ENCODE data around the gene JARID2.

Gene JARID2

DNA sequence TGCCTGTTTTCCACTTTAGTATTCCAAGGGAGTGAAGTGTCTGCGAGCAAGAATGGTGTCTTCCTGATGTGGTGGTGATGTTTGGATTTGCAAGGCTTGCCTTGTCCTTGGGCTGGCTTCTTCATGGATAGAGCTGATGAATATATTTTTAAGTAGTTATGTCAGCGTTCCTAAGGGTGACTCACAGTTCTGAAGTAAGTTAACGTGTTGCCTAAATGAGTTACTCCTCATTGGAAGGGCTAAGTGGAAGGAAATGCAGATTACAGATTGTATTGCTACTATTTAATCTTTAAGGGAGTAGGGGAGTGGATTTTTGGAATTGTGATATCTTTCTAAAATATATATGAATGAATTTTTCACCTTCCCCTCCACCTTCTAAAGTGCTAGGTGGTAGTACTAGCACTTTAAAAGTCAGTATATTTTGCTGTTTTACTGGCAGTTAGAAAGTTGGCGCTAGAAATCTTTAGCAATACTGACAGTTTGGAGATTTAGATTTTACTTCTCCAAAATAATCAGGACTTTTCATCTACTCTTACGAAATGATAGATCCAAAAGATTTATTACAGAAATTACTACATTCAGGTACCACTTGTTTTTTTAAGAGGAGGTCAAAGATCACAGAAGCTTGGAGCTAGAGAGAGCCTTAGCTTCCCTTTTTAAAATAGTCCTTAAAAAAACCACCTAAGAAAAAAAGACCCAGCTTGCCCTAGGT is 197.4 kb downstream of the JARID2 start:
- in situ Hi-C loops (cut with HindIII; ENCODE audit: low sequenced_read_pairs): no loop called here
- H3K4me3 ChIP-seq (ENCODE audit: low read depth, low read length): no peak overlapping the region
- TF ChIP-seq, protein P1, sequence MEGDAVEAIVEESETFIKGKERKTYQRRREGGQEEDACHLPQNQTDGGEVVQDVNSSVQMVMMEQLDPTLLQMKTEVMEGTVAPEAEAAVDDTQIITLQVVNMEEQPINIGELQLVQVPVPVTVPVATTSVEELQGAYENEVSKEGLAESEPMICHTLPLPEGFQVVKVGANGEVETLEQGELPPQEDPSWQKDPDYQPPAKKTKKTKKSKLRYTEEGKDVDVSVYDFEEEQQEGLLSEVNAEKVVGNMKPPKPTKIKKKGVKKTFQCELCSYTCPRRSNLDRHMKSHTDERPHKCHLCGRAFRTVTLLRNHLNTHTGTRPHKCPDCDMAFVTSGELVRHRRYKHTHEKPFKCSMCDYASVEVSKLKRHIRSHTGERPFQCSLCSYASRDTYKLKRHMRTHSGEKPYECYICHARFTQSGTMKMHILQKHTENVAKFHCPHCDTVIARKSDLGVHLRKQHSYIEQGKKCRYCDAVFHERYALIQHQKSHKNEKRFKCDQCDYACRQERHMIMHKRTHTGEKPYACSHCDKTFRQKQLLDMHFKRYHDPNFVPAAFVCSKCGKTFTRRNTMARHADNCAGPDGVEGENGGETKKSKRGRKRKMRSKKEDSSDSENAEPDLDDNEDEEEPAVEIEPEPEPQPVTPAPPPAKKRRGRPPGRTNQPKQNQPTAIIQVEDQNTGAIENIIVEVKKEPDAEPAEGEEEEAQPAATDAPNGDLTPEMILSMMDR (IDR thresholded peaks at IDR 0.05; ENCODE audit: low read depth, low read length): no peak
- peak; percentile 85 for DNase-seq (ENCODE audit: low read depth, low spot score)

DNA sequence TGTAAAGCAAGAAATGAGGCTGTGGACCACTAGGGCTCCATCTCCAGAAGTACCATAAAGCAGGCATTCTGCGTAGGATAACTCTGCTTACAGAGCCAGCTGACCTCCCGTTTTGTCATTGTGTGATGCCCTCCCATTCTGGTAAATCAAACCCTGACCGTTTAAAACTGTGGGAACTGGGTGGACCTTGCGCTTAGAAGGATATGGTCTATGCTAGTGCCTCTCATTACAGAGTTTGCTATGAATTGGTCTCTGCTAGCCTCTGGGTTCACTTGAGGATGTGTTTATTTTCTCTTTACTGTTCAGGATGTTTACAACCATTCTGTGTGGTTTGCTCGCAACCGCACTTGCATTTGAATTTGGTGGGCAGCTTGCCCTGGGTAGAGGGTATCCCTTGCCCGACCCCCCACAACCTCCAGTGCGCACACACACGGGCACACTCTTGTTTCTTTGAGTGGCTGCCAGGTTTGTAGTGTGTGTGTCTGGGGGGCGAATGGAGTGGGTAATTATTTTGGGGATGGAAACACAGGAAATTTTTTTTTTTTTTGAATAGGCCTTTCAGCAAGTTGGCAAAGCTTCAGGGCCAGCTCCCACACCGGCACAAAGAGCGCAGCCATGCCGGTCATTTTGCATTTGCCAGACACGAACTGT is 198.3 kb downstream of the JARID2 start:
- no peak overlapping the region for H3K4me3 ChIP-seq (ENCODE audit: low read depth, low read length)
- DNase-seq (ENCODE audit: low read depth, low spot score): no peak
- TF ChIP-seq, protein P1 (IDR thresholded peaks at IDR 0.05; ENCODE audit: low read depth, low read length): no peak
- in situ Hi-C loops (cut with HindIII; ENCODE audit: low sequenced_read_pairs): no loop called here

DNA sequence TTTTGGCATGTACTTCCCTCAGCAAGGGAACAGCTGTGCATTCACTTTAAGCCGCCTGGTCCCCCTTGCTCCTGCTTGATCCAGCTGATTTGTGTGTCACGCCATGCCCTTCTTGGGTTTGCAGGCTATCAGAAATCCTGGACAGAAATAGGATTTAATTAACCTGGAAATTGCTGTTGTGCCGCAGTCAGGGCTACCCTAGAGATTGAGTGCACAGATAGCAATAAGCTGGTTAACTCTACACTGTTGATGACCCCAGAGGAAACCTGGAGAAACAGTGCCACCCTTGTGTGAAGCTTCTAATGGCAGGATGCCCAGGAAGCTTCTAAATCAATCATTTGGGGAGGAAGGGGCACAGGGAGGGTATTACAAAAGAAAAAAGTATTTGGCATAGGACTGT is 199.0 kb downstream of the JARID2 start:
- in situ Hi-C loops (cut with HindIII; ENCODE audit: low sequenced_read_pairs): no loop called here
- DNase-seq (ENCODE audit: low read depth, low spot score): no peak
- H3K4me3 ChIP-seq (ENCODE audit: low read depth, low read length): no peak overlapping the region
- TF ChIP-seq, protein P1 (IDR thresholded peaks at IDR 0.05; ENCODE audit: low read depth, low read length): no peak

DNA sequence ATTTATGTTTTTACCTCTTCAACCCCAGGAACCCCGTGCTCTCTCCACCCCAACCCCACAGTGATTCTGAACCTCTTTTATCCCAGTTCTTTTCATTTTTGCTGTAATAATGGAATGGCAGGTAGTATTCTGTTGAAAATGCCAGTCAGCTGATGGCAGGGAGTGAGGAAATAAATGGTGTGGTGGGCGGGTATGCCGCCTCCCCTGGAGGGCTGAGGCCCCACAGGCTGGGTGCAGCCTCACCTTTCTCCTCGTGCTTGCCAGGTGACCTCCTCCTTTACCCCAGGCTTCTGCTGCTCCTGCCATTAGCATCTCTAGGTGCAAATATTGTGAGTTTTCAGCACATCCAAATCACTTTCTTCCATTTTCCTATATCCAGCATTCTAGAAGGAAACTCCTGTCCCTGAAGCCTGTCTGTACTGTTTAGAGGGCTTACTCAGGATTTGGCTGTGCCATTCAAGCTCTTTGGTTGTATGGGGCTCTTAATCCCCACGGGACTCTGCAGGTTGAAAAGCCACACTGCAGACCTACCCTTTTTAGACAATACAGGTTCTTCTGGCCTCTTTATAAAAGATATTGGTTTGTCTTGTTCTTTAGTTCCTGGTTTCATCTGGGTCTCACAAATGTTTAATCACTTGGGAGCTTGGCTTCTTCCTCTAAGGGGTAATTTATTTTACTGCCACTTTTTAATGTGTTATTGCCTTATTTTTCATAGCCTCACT is 201.8 kb downstream of the JARID2 start:
- DNase-seq (ENCODE audit: low read depth, low spot score): no peak
- TF ChIP-seq, protein P1 (IDR thresholded peaks at IDR 0.05; ENCODE audit: low read depth, low read length): no peak
- H3K4me3 ChIP-seq (ENCODE audit: low read depth, low read length): no peak overlapping the region
- in situ Hi-C loops (cut with HindIII; ENCODE audit: low sequenced_read_pairs): no loop called here

DNA sequence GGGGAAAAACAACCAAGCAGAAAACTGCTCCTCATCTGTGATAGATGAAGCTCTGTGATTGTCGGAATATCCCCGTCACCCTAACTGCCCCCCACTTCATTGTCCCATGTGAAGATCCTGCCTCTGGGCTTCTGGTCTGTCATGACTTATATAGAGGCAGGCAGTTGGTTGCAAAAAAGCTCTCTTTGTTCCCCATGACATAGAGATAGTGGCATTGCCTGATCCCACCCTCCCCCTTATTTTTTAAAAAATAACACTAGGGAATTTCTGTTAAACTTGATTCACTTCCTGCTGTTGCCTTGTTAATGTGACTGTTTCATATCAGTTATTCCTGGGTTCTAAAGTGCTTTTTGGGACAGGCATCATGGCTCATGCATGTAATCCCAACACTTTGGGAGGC is 203.1 kb downstream of the JARID2 start:
- no peak for DNase-seq (ENCODE audit: low read depth, low spot score)
- TF ChIP-seq, protein P1 (IDR thresholded peaks at IDR 0.05; ENCODE audit: low read depth, low read length): no peak
- no peak overlapping the region for H3K4me3 ChIP-seq (ENCODE audit: low read depth, low read length)
- in situ Hi-C loops (cut with HindIII; ENCODE audit: low sequenced_read_pairs): no loop called here

DNA sequence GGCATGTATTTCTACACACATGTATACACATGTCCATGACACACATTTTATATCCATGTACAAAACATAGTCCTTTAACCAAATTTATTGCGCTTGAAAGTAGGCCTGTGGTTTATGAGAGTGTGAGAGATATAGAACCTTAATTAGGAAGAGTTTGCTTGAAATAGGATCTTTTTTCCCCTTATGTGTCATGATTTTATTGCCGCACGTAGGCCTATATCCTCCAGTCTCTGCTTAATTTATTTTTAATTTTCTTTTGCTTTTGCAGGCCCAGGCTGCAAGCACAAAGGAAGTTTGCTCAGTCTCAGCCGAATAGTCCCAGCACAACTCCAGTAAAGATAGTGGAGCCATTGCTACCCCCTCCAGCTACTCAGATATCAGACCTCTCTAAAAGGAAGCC is 205.9 kb downstream of the JARID2 start:
- TF ChIP-seq, protein P1 (IDR thresholded peaks at IDR 0.05; ENCODE audit: low read depth, low read length): no peak
- in situ Hi-C loops (cut with HindIII; ENCODE audit: low sequenced_read_pairs): no loop called here
- DNase-seq (ENCODE audit: low read depth, low spot score): no peak
- H3K4me3 ChIP-seq (ENCODE audit: low read depth, low read length): no peak overlapping the region
